SIG-M5 treated with dmso at 0.1 percent for 504 hours (cell line): ENCODE data around the gene AASDH.
"Not testable (repeated sequence)": the region's sequence is repeated elsewhere in the genome, so short reads cannot be mapped to it uniquely, and the experiment has no call there.

Experiments
- DNase-seq: peaks from one replicate; lab custom pipeline; 2025; ENCODE audit not compliant: unreplicated experiment; lab: John Stamatoyannopoulos, UW

AASDH gene

DNA sequence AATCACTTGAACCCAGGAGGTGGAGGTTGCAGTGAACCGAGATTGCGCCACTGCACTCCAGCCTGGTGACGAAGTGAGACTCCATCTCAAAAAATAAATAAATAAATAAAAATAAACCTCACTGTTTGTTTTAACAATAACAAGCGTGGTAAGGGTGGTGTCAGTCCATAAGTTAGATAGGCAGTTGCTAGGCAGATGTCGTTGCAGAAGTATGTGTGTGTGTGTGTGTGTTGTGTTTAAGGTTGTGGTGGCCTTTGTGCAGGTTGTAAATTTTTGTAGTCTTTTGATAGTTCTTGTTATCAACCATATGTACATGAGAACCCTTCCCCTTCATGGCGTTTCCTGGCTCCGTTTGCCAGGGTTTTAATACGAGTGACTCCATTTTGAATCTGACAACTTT, 4.0 kb upstream of the AASDH start:
- DNase-seq: no peak

DNA sequence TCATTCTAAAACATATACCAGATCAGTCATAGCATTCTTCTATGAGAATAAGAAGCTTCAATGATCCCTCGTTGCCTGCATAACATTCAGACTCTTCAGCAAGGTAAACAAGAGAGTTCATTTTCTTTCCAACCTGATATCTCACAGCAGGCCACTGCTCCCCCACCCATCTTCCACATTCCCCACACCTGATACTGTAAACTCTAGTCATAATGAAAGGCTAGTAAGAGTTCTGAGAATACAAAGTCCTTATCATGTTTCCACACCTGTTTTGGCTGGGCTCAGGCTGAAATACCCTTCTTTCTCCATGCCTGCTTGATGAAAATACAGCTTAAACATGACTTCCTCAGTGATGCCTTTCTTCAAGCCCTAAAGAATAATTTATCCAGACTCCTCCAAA, 2.3 kb upstream of the AASDH start:
- DNase-seq: no peak

DNA sequence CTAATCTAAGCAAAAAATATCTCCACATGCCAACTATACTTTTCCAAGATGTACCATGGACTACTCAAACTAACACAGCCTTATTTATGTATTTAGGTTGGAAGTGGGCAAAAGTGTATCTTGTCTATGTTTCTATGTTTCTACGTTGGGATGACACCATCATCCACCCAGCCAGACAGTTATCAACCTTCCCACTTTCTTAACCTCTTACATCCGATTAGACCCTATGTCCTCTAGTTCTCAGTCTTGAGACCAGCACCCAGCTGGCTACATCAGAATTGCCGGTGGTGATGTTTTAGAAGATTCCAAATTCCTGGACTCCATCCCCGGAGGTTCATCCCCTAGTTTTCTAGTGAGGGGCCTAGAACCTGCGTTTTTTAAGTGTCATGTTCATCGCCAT, 1.0 kb upstream of the AASDH start:
- DNase-seq: no peak

DNA sequence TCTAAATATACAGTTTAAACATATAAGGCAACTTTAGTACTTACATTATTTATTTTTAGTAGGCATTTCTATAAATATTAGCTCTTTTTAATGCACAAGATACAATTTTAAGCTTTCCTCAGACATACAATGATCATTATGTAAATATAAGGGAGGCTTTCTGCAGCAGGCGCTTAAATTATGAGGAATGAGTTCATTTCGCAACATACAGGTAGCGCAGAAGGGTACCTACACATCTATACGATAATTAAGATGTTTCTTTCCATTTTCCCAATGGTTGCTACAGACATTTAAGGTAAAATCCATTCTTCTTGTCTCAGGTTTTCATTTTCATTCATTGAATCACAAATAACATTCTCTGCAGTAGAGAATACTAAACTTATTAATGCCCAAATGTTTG, 1.2 kb downstream of the AASDH start:
- DNase-seq: no peak

DNA sequence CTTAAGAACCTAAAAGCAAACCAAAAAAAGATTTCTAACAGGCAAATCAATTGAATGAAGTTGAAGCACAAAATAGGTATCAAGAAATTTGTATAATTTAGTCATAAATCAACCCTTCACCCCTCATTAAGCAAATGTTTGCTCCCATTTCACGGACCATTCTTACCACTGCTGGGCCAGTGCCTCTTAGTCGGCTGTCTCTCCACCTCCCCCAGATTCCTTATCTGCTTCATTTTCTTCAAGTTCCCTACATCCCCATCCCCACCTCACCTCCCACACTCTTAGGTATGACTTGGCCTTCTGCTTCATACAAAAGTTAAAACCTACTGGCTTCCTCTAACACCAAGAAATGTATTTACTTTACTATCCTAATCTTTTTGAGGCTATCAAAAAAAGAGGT, 11.8 kb downstream of the AASDH start:
- DNase-seq: no peak

DNA sequence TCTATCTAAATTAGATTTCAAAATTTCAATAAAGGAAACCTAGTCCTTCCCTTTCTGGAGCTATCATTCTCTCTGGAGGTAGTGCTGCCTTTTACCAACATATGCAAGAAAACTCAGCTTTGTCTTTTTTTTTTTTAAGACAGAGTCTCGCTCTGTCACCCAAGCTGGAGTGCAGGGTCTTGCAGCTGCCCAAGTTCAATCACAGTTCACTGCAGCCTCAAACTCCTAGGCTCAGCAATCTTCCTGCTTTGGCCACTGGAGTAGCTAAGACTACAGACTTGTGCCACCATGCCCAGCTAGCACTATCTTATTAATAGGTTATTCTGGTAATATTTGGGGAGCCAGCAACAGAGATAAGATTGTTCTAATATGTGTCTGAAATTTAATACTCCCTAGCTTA, 12.3 kb downstream of the AASDH start:
- DNase-seq: no peak

DNA sequence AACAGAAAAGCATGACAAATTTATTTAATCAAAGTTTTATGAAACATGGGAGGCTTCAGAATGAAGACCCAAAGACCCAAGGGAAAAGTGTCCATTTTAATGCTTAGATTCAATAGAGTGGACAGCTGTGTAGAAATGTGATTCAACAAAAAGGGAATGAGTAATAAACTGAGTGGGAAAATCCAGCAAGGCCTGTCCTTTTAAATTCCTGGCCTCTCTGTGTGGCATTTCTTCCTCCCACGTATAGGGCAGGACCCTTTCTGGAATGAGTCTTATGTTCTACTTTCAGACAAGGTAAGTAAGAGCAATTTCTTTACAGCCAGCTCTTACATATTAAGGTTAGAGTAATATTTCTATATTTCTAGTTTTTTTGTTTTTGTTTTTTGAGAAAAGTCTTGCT, 14.5 kb downstream of the AASDH start:
- no peak for DNase-seq

DNA sequence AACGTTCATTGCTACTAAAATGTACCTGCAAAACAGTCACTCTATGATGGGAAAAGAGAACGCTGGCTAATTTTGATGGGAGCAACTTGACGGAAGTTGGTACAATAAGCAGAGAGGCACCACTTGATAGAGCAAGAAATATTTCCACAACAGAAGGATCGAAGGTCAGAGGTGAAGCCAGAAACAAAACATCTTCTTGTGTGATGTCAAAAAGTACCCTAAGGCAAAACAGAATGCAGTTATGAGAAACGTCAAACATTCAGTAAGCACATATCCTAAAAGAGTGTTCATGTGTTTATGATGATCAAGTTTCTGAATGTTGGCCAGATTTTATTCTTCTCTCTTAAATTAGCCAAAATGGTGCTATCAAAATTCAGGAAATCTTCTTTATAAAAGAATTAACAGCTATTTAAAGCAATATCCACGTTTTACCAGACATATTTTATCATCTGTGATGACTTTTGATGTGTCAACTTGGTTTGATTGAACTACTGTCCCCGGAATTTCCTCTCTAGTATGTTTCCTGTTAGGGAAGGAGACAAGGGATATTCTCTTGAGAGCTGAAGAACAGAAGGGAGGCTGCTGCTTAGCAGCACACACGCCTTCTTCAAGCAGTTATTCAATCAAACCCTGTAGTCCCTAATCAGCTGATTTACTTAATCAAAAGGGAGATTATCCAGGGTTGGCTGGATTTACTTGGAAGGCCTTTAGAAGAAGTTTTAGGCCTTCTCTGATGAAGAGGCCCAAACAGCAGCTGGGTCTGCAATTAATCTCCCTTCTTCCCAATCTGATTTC, 15.7 kb downstream of the AASDH start:
- no peak for DNase-seq

DNA sequence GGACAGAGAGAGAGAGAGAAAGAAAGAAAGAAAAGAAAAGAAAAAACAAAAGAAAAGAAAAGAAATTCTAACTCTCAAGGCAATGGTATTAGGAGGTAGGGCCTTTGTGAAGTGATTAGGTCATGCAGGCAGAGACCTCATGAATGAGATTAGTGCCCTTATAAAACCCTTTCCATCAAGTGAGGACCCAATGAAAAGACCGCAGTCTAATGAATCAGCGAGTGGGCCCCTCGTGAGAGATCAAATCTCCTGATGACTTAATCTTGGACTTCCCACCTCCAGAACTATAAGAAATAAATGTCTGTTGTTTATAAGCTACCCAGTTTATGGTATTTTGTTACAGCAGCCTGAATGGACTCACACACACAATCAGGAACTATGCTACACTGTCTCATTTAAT, 16.9 kb downstream of the AASDH start:
- no peak for DNase-seq

DNA sequence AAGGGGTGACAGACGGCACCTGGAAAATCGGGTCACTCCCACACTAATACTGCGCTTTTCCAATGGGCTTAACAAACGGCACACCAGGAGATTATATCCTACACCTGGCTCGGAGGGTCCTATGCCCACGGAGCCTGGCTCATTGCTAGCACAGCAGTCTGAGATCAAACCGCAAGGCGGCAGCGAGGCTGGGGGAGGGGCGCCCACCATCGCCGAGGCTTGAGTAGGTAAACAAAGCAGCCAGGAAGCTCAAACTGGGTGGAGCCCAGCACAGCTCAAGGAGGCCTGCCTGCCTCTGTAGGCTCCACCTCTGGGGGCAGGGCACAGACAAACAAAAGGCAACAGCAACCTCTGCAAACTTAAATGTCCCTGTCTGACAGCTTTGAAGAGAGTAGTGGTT, 24.3 kb downstream of the AASDH start:
- DNase-seq: not testable (repeated sequence)

DNA sequence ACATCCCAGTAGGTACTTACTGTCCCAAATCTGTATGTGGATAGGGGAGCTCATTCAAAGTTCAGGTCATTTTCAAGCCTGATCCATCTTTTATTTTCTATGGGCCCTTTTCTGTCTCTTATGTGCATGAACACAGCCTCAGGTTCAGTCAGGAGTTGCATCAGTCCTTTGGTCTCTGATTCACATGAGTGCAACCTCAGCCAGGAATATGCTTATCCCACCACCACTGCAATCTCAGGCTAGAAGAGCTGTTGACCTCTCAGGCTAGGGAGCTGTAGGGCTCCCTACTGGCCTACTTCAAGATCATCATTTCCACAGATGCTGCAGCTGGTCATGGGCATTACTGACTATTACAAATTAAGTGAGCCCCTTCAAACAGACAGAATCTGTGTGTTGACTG, 27.2 kb downstream of the AASDH start:
- DNase-seq: no peak

DNA sequence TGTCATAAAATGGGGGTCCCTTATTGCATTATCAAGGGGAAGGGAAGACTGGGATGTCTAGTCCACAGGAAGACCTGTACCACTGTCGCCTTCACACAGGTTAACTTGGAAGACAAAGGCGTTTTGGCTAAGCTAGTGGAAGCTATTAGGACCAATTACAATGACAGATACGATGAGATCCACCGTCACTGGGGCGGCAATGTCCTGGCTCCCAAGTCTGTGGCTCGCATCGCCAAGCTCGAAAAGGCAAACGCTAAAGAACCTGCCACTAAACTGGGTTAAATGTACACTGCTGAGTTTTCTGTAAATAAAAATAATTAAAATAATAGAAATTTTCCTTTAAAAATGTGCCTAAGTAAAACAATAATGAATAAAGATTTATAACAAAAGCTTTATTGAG, 30.6 kb downstream of the AASDH start:
- no peak for DNase-seq

DNA sequence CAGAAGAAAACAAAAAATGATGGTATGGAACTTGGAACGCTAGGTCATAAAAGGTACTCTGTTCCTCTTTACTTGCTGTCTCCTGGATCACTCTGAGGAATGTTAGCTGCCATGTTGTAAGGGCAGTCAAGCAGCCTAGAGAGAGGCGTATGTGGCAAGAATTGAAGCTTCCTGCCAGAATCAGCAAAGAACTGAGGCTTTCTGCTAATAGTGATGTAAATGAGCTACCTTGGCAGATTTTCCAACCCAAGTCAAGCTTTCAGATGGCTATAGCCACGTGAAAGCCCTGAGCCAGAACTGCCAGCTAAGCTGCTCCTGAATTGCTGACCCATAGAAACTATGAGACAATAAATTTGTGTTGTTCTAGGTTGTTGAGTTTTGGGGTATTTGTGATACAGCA, 38.7 kb downstream of the AASDH start:
- no peak for DNase-seq

DNA sequence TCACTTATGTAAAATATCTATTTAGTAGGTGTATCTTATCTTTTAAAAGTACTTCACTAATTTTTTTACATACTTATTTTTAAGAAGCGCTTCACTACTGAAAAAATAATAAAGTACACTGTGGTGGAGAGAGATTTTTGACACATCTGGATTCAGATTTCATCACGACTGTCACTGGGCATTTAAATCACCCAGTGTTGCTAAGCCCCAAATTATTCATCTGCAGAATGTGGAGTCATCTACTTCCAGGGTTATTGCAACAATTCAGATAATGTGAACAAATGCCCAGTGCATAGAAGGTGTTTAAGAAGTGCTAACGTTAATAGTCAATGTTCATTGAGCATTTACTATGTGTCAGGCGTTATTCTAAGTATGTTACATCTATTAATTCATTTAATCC, 41.8 kb downstream of the AASDH start:
- no peak for DNase-seq

DNA sequence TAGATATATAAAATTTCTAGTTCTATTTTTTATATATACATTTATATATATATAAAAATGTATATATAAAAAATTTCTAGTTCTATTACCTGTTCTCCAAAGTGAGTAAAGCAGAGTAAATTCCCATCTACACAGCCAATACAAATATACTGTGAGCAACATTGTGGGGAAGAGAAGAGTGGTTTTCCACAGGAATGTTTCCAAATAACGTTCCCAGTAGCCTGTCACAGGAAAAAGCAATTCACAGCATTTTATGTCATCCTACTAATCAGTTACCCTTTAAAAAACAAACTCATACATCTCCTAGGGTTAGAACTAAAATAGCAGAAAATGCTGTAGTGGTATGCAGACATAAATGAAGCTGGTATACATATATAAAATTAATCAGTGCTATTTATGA, 44.5 kb downstream of the AASDH start:
- DNase-seq: no peak

DNA sequence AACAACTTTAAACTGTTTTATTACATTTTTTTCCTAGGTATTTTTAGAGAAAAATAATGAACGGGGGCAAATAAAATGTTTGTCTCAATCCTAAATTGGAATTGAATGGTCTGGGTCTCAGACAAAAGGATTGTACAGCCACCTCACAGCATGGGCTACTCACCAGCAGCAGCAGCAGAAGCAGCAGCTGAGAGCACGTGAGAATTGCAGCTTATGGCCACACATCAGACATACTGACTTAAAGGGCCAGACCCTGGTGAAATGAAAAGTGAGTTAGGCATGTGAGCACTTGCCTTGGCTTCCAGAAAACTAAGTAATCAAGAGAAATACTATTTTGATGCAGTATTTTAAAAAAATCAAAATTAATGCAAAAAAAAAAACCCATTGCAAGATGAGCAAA, 56.6 kb downstream of the AASDH start:
- DNase-seq: no peak

DNA sequence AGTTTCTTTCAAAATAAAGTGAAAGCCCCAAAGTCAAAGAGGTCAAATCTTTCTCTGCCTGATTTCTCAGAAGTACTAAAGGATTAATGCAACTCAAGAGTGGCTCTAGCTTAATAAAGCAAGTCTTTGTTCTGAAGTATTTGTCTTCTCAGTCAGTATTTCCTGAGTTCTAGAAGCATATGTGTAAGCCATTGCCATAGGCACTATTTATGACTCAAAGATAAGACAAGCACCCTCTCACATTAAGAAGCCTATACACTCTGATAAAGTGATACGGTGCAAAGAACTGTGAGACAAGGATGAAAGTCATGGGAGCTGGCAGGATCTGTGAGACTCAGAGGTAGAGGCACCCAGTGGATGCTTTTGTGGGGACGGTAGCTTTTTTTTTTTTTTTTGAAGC, 60.9 kb downstream of the AASDH start:
- DNase-seq: no peak

DNA sequence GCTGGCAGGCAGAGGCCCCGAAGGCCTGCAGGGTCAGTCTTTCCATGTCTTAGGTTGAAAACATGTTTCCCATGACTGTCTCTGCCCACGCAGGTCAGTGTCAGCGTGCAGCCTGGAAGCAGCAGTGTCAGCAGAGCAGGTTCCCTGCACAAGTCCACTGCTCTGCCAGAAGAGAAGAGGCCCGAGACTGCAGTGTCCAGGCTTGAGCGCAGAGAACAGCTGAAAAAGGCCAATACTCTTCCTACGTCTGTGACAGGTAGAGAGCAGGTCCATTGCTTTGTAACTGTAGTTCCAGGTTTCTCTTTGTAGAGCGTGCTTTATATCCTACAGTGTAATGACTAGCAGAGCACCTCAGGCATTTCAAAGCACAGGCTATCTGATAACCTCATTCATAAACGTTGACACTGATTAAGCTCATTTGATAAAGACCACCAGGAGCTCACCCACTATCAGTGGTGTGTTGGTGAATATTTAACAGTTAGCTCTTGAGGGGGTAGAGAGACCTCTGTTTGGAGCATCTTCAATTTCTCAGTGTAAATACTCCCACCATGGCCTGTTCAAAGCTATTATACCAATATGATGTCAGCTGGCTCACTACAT, 63.2 kb downstream of the AASDH start:
- no peak for DNase-seq

DNA sequence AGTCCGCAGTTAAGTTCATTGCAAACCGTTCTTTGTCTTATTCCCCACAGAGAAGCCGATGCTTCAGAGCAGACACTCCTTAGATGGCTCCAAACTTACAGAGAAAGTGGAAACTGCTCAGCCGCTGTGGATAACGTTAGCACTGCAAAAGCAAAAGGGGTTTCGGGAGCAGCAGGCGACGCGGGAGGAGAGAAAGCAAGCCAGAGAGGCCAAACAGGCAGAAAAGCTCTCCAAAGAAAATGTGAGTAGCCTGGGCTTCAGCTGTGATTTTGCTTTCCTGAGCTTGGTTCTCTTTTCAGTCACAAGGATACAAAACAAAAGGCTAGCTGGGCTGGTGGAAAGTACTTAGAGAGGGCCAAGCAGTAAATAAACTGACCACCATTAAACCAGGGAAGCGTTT, 64.0 kb downstream of the AASDH start:
- DNase-seq: no peak

DNA sequence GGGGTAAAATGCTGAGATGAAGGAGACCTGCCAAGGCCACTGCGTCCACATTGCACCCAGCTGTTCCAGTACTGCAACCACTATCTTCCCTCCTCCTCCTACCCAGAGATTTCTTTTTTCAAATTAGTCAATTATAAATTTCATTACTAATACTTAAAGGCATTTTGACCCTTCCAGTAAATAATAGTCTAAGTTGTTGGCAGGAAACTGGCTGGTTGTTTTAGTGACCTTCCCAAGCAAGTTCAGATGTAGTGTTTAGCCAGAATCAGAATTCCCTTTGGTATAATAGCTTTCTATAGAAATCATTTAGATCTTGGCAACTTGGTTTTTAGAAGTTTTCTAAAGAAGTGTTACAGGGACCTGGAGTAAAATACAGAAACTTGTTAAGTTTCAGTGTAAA, 66.0 kb downstream of the AASDH start:
- DNase-seq: no peak

DNA sequence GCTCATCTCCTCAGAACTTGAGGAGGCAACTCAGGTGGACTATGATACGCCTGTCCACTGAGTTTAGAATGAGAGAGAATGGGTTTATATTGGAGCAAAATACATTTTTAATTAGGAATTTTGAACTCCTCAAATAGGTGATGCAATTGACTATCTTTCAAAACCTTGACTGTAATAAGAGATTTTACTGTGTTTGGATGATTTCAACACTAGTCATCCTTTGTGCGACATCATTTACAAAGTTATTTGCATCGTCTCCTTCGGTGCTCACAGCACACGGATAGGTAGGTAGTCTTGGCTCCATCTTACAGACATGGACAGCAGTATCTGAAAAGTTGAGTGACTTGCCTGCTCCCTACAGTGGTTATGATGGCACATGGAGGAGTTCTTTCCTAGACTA, 67.0 kb downstream of the AASDH start:
- no peak for DNase-seq

DNA sequence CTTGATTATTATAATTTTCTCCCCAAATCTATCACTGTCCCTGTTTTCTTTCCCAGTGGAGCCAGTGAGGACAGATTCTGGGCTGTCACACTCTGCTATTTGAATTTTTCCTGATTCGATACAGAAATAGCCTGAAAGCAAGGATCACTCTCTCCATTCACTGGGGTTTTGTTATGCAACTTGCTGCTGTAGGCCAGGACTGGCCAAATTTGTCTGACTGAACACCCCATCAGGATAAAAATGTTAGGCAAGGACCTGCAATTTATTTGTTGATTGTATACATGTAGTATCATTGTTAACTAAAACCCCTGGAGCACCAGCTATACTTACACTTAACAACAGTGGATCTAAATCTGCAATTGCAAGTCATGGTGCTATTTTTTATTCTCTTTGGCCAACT, 68.7 kb downstream of the AASDH start:
- no peak for DNase-seq

DNA sequence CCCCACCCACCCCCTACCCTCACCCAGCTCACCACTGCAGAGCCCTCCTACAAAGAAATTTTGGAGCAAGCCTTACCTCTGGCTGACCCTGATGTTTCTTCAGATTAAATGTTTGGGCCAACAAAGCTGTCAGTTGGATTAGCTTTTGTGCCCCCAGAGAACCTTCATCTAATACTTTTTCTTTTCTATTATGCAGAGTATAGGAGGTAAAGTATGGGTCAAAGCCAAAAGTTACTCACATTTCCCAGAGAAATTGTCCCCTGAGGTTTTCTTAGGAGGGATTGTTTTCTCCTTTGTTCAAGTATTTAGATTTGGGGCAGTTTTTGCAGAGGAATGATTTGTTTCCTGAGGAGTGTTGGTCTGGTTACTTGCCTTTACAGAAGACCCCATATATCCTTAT, 69.5 kb downstream of the AASDH start:
- no peak for DNase-seq
